ENCODE measurements around the gene PROZ.

The PROZ gene

GRCh38 chr13:113120300-113121182, 37.9 kb upstream of the PROZ start:
- no peak for DNase-seq

- no peak for DNase-seq
Measured at GRCh38 chr13:113121183-113121927, 37.1 kb upstream of the PROZ start.

GRCh38 chr13:113121928-113122471, 36.4 kb upstream of the PROZ start:
- DNase-seq = no peak

- DNase-seq = no peak
Measured at GRCh38 chr13:113122550-113123225, 35.8 kb upstream of the PROZ start, which contains the start of gene F10. Gene F10, plus strand, starts transcription at chr13:113122799. Its CDS starts 57 bp downstream, at chr13:113122856.

- no peak for DNase-seq
Measured at GRCh38 chr13:113123226-113124201, 34.9 kb upstream of the PROZ start.

- DNase-seq = no peak
Measured at GRCh38 chr13:113124211-113124970, 34.1 kb upstream of the PROZ start.

GRCh38 chr13:113125506-113126264, 32.8 kb upstream of the PROZ start:
- DNase-seq = no peak

GRCh38 chr13:113126265-113127150, 31.9 kb upstream of the PROZ start:
- DNase-seq = no peak

GRCh38 chr13:113129480-113129879, 29.0 kb upstream of the PROZ start:
- DNase-seq = no peak

GRCh38 chr13:113129921-113130750, 28.3 kb upstream of the PROZ start:
- peak; percentile 29 for DNase-seq

- DNase-seq = no peak
Measured at GRCh38 chr13:113135281-113135760, 23.1 kb upstream of the PROZ start.

GRCh38 chr13:113137691-113138298, 20.7 kb upstream of the PROZ start:
- DNase-seq = no peak

- DNase-seq = no peak
Measured at GRCh38 chr13:113138792-113139551, 19.5 kb upstream of the PROZ start.

- DNase-seq = no peak
Measured at GRCh38 chr13:113139577-113139976, 18.9 kb upstream of the PROZ start.

GRCh38 chr13:113140677-113141600, 17.5 kb upstream of the PROZ start:
- no peak for DNase-seq

- DNase-seq = no peak
Measured at GRCh38 chr13:113141601-113141970, 16.9 kb upstream of the PROZ start.

Data from CD4-positive, alpha-beta T cell treated with Interleukin-12 subunit alpha and Interleukin-12 subunit beta, for 1 hour (primary cell).